Measurements from ENCODE around the gene AXL. TPM values are rescaled to one million over a fixed set of nuclear protein-coding genes. Genes with fewer than 3 reads are reported as not detected.

The AXL gene
- 361 and 371 TPM in 2 replicates for total RNA-seq

GRCh38 chr19:41218615-41219507 lies at the start of gene AXL:
AXL (plus strand) TSS chr19:41219223; CDS start chr19:41219393, 170 bp downstream.

GRCh38 chr19:41192574-41193429 lies 26.2 kb upstream of the AXL start, which contains the start of gene CYP2S1:
CYP2S1 (plus strand) TSS chr19:41193219; CDS start chr19:41193265, 46 bp downstream.

GRCh38 chr19:41263850-41264580 lies 45.0 kb downstream of the AXL start, which contains the start of gene HNRNPUL1:
HNRNPUL1 (plus strand) TSS chr19:41264372; CDS start chr19:41264504, 132 bp downstream.

GRCh38 chr19:41310033-41310831 lies 91.2 kb downstream of the AXL start, which contains the start of gene CCDC97:
CCDC97 (plus strand) TSS chr19:41310172; CDS start chr19:41310311, 139 bp downstream.

Small RNA genes lying within 50 kb of the gene (small RNA-seq; reads per million reads assigned to genes)
- gene RN7SL34P = not detected

Other genes with a start within 250 kb of the AXL start
- gene CYP2B6, start 227.9 kb upstream of the AXL start, total RNA-seq = not detected in 2 replicates
- gene CYP2A13, start 130.8 kb upstream of the AXL start, total RNA-seq = not detected in 2 replicates
- not detected in 2 replicates for gene CYP2F1, start 104.8 kb upstream of the AXL start, total RNA-seq
- not detected in 2 replicates for gene CYP2S1, start 26.0 kb upstream of the AXL start, total RNA-seq
- 117 and 128 TPM in 2 replicates for gene HNRNPUL1, start 45.1 kb downstream of the AXL start, total RNA-seq
- 15.8 and 20.3 TPM in 2 replicates for gene CCDC97, start 90.9 kb downstream of the AXL start, total RNA-seq
- gene TGFB1, start 134.7 kb downstream of the AXL start, total RNA-seq = 16.2 and 17.5 TPM in 2 replicates
- gene B9D2, start 144.9 kb downstream of the AXL start, total RNA-seq = 2.9 and 4.9 TPM in 2 replicates
- 3.7 and 5.1 TPM in 2 replicates for gene TMEM91, start 157.3 kb downstream of the AXL start, total RNA-seq
- gene EXOSC5, start 178.1 kb downstream of the AXL start, total RNA-seq = 6.8 and 7.4 TPM in 2 replicates
- gene BCKDHA, start 178.6 kb downstream of the AXL start, total RNA-seq = 24.5 and 26.4 TPM in 2 replicates
- gene B3GNT8, start 208.2 kb downstream of the AXL start, total RNA-seq = 5.8 TPM in 2 replicates
- gene DMAC2, start 220.7 kb downstream of the AXL start, total RNA-seq = 35.3 and 36.3 TPM in 2 replicates
- gene ERICH4, start 223.9 kb downstream of the AXL start, total RNA-seq = not detected in 2 replicates